ENCODE results near the gene COL28A1. TPM values are rescaled to one million over a fixed set of nuclear protein-coding genes. Genes with fewer than 3 reads are reported as not detected.
"Not testable (repeated sequence)": the region's sequence is repeated elsewhere in the genome, so short reads cannot be mapped to it uniquely, and the experiment has no call there.

The COL28A1 gene
- total and polyA plus RNA-seq, 4 donors, result 0.05 to 0.50 (median 0.18) TPM

GRCh38 chr7:7399707-7400106 is 136.0 kb downstream of the COL28A1 start (continued):
- TF ChIP-seq REST (IDR thresholded peaks at IDR 0.05) (no peak), HNF4G (IDR thresholded peaks at IDR 0.05) (no peak)

GRCh38 chr7:7395785-7396184 is 139.9 kb downstream of the COL28A1 start:
- TF ChIP-seq YY1 (IDR thresholded peaks at IDR 0.05), result no peak
- no peak for TF ChIP-seq RXRA (IDR thresholded peaks at IDR 0.05)
- no peak for TF ChIP-seq HNF4G (IDR thresholded peaks at IDR 0.05)
- no peak for TF ChIP-seq FOXA1 (IDR thresholded peaks at IDR 0.05)
- TF ChIP-seq JUND (IDR thresholded peaks at IDR 0.05), result no peak
- TF ChIP-seq NR2F2 (IDR thresholded peaks at IDR 0.05), result no peak
- TF ChIP-seq REST (IDR thresholded peaks at IDR 0.05), result no peak
- no peak for TF ChIP-seq SP1 (IDR thresholded peaks at IDR 0.05)
- no peak for TF ChIP-seq ATF3 (IDR thresholded peaks at IDR 0.05)
- DNase-seq (ENCODE audit: low spot score), result no peak
- no peaks in the 10 kb centered on the region for H3K4me1 ChIP-seq (ENCODE audit: control insufficient read depth in 4 of 4, insufficient read depth in 4 of 4, low read length in 3 of 4)
- no peaks in the 10 kb centered on the region for H3K27me3 ChIP-seq (ENCODE audit: control insufficient read depth in 4 of 4, insufficient read depth in 4 of 4, low read length in 3 of 4)
- H3K36me3 ChIP-seq (ENCODE audit: control insufficient read depth in 4 of 4, insufficient read depth in 3 of 4, low read depth in 1 of 4, low read length in 3 of 4), result no peaks in the 10 kb centered on the region
- no peak overlapping the region for H3K27ac ChIP-seq (ENCODE audit: low read depth in 1 of 2, low read length in 2 of 2)
- peaks cover 0 to 4% (median 0%) of the 10 kb centered on the region in 4 donors for H3K9me3 ChIP-seq (ENCODE audit: control insufficient read depth in 4 of 4, low read length in 3 of 4)
- H3K9ac ChIP-seq (ENCODE audit: low read depth in 1 of 2, low read length in 2 of 2), result no peak overlapping the region
- H3K4me3 ChIP-seq (ENCODE audit: low read depth in 1 of 3, low read length in 3 of 3), result no peak overlapping the region
- 75% methylated on average over 4 of the region's 4 CpGs for WGBS

GRCh38 chr7:7388164-7388563 is 147.5 kb downstream of the COL28A1 start:
- not testable (repeated sequence) for H3K27ac ChIP-seq (ENCODE audit: low read depth in 1 of 2, low read length in 2 of 2); H3K4me1 ChIP-seq (ENCODE audit: control insufficient read depth in 4 of 4, insufficient read depth in 4 of 4, low read length in 3 of 4); DNase-seq (ENCODE audit: low spot score); H3K9ac ChIP-seq (ENCODE audit: low read depth in 1 of 2, low read length in 2 of 2); H3K27me3 ChIP-seq (ENCODE audit: control insufficient read depth in 4 of 4, insufficient read depth in 4 of 4, low read length in 3 of 4); H3K9me3 ChIP-seq (ENCODE audit: control insufficient read depth in 4 of 4, low read length in 3 of 4); H3K4me3 ChIP-seq (ENCODE audit: low read depth in 1 of 3, low read length in 3 of 3); H3K36me3 ChIP-seq (ENCODE audit: control insufficient read depth in 4 of 4, insufficient read depth in 3 of 4, low read depth in 1 of 4, low read length in 3 of 4)
- 90% methylated on average over 4 of the region's 4 CpGs for WGBS

- DNase-seq (ENCODE audit: low spot score), result no peak
- H3K27ac ChIP-seq (ENCODE audit: low read depth in 1 of 2, low read length in 2 of 2), result no peak overlapping the region
- H3K4me3 ChIP-seq (ENCODE audit: low read depth in 1 of 3, low read length in 3 of 3), result no peak overlapping the region
- WGBS, result 83% methylated on average over 2 of the region's 2 CpGs
- no peaks in the 10 kb centered on the region for H3K9me3 ChIP-seq (ENCODE audit: control insufficient read depth in 4 of 4, low read length in 3 of 4)
- no peaks in the 10 kb centered on the region for H3K4me1 ChIP-seq (ENCODE audit: control insufficient read depth in 4 of 4, insufficient read depth in 4 of 4, low read length in 3 of 4)
- no peak overlapping the region for H3K9ac ChIP-seq (ENCODE audit: low read depth in 1 of 2, low read length in 2 of 2)
- H3K36me3 ChIP-seq (ENCODE audit: control insufficient read depth in 4 of 4, insufficient read depth in 3 of 4, low read depth in 1 of 4, low read length in 3 of 4), result no peaks in the 10 kb centered on the region
- H3K27me3 ChIP-seq (ENCODE audit: control insufficient read depth in 4 of 4, insufficient read depth in 4 of 4, low read length in 3 of 4), result no peaks in the 10 kb centered on the region
- no peak for TF ChIP-seq JUND (IDR thresholded peaks at IDR 0.05)
- TF ChIP-seq ATF3 (IDR thresholded peaks at IDR 0.05), result no peak
- no peak for TF ChIP-seq HNF4A (conservative IDR thresholded peaks at IDR 0.05)
- no peak for TF ChIP-seq HNF4G (IDR thresholded peaks at IDR 0.05)
- no peak for TF ChIP-seq MAX (IDR thresholded peaks at IDR 0.05)
- TF ChIP-seq ZBTB33 (IDR thresholded peaks at IDR 0.05), result no peak
- TF ChIP-seq TAF1 (conservative IDR thresholded peaks at IDR 0.05), result no peak
- TF ChIP-seq RAD21 (IDR thresholded peaks at IDR 0.05), result no peak
- TF ChIP-seq YY1 (IDR thresholded peaks at IDR 0.05), result no peak
- TF ChIP-seq SP1 (IDR thresholded peaks at IDR 0.05), result no peak
- TF ChIP-seq EGR1 (IDR thresholded peaks at IDR 0.05; ENCODE audit: low read depth in 2 of 2), result no peak
These were observed 150.3 kb downstream of the COL28A1 start for GRCh38 chr7:7385421-7385820.

All from liver (tissue), 9 donors.